BLaER1 treated with 17β-estradiol and CSF1 and Interleukin-3, amounts not matched to agents 10 nM and 100 nM (cell line): ENCODE measurements around the gene CD4.

ENCODE experiments used
- H3K27ac ChIP-seq, 11 experiments: shearing (Covaris generic); formaldehyde crosslinking; 2 replicates each; pipeline ENCODE4 v1.8.1; 2022
- H3K27me3 ChIP-seq, 11 experiments: shearing (Covaris generic); formaldehyde crosslinking; 2 replicates each; pipeline ENCODE4 v1.8.1; 2022
- H3K36me3 ChIP-seq, 11 experiments: shearing (Covaris generic); formaldehyde crosslinking; 2 replicates each; pipeline ENCODE4 v1.8.1; 2022
- H3K4me1 ChIP-seq, 10 experiments: shearing (Covaris generic); formaldehyde crosslinking; 2 replicates each; pipeline ENCODE4 v1.8.1; 2022
- H3K4me2 ChIP-seq, 11 experiments: shearing (Covaris generic); formaldehyde crosslinking; 2 replicates each; pipeline ENCODE4 v1.8.1; 2022
- H3K4me3 ChIP-seq, 10 experiments: shearing (Covaris generic); formaldehyde crosslinking; 2 replicates each; pipeline ENCODE4 v1.8.1; 2022
- H3K9ac ChIP-seq, 11 experiments: shearing (Covaris generic); formaldehyde crosslinking; 2 replicates each; pipeline ENCODE4 v1.8.1; 2022
- H3K9me3 ChIP-seq, 11 experiments: shearing (Covaris generic); formaldehyde crosslinking; replicated peaks in 1 of 11; 2 replicates each; pipeline ENCODE4 v1.8.1; 2022
- H4K20me1 ChIP-seq, 11 experiments: shearing (Covaris generic); formaldehyde crosslinking; 2 replicates each; pipeline ENCODE4 v1.8.1; 2022
- Cebpa-rat ChIP-seq, 11 experiments: shearing (Covaris generic); IDR thresholded peaks; 2 replicates each; pipeline ENCODE4 v1.8.1; 2022

The CD4 gene

GRCh38 chr12:6834873-6835272 is 45.5 kb downstream of the CD4 start:
- Histone ChIP-seq H3K4me3 (no peak overlapping the region), H3K4me2 (no peak overlapping the region), H4K20me1 (peaks cover 0 to 24% (median 7%) of the 10 kb centered on the region in 11 experiments; a peak in 12 of 22 replicates), H3K4me1 (peaks cover 0 to 12% (median 5%) of the 10 kb centered on the region in 10 experiments; a peak in 8 of 20 replicates), H3K9me3 (no peaks in the 10 kb centered on the region), H3K27ac (no peak overlapping the region), H3K36me3 (no peaks in the 10 kb centered on the region), H3K27me3 (peaks cover 35 to 74% (median 53%) of the 10 kb centered on the region in 11 experiments), H3K9ac (no peak overlapping the region)
- TF ChIP-seq Cebpa-rat (IDR thresholded peaks at IDR 0.05), result no peak

- Histone ChIP-seq H3K9me3 (no peaks in the 10 kb centered on the region), H4K20me1 (peaks cover 0 to 5% (median 0%) of the 10 kb centered on the region in 11 experiments; a peak in 4 of 22 replicates), H3K4me3 (no peak overlapping the region), H3K27me3 (peaks cover 15 to 55% (median 33%) of the 10 kb centered on the region in 11 experiments), H3K9ac (no peak overlapping the region), H3K27ac (no peak overlapping the region), H3K36me3 (no peaks in the 10 kb centered on the region), H3K4me1 (peaks cover 0 to 16% (median 9%) of the 10 kb centered on the region in 10 experiments; a peak in 8 of 20 replicates), H3K4me2 (no peak overlapping the region)
- TF ChIP-seq Cebpa-rat (IDR thresholded peaks at IDR 0.05), result no peak
Observed at GRCh38 chr12:6836851-6837250, 47.5 kb downstream of the CD4 start.

GRCh38 chr12:6837370-6838060 is 48.2 kb downstream of the CD4 start:
- H3K4me3 ChIP-seq, result no peak overlapping the region
- H3K9me3 ChIP-seq, result no peaks in the 10 kb centered on the region
- H3K27me3 ChIP-seq, result peaks cover 9 to 48% (median 27%) of the 10 kb centered on the region in 11 experiments
- no peak overlapping the region for H3K27ac ChIP-seq
- H4K20me1 ChIP-seq, result no peaks in the 10 kb centered on the region; a peak in 1 of 22 replicates
- no peak for TF ChIP-seq Cebpa-rat (IDR thresholded peaks at IDR 0.05)
- H3K4me2 ChIP-seq, result no peak overlapping the region
- no peak overlapping the region for H3K9ac ChIP-seq
- H3K36me3 ChIP-seq, result no peaks in the 10 kb centered on the region
- H3K4me1 ChIP-seq, result peaks cover 0 to 16% (median 9%) of the 10 kb centered on the region in 10 experiments; a peak in 8 of 20 replicates

- peaks cover under 1 to 35% (median 13%) of the 10 kb centered on the region in 11 experiments; a peak in 19 of 22 replicates for H3K27me3 ChIP-seq
Observed at GRCh38 chr12:6838854-6839253, 49.5 kb downstream of the CD4 start.

GRCh38 chr12:6839482-6840201 is 50.3 kb downstream of the CD4 start:
- no peaks in the 10 kb centered on the region for H3K36me3 ChIP-seq
- H4K20me1 ChIP-seq, result no peaks in the 10 kb centered on the region; a peak in 1 of 22 replicates
- H3K9ac ChIP-seq, result peak overlapping the region in 2 of 11 experiments; percentile 7 to 14; a peak in 1 of 22 replicates
- H3K9me3 ChIP-seq, result no peaks in the 10 kb centered on the region
- peaks cover 0 to 22% (median 9%) of the 10 kb centered on the region in 10 experiments; a peak in 8 of 20 replicates for H3K4me1 ChIP-seq
- TF ChIP-seq Cebpa-rat (IDR thresholded peaks at IDR 0.05), result no peak
- H3K4me3 ChIP-seq, result no peak overlapping the region
- H3K27me3 ChIP-seq, result peaks cover 0 to 27% (median 5%) of the 10 kb centered on the region in 11 experiments; a peak in 11 of 22 replicates
- H3K4me2 ChIP-seq, result peak overlapping the region in 8 of 11 experiments; percentile 9 to 55 (median 47); a peak in 12 of 22 replicates
- H3K27ac ChIP-seq, result no peak overlapping the region

More at GRCh38 chr12:6838854-6839253, 49.5 kb downstream of the CD4 start:
- Histone ChIP-seq H3K9me3 (no peaks in the 10 kb centered on the region), H3K27ac (no peak overlapping the region), H3K4me3 (no peak overlapping the region), H4K20me1 (no peaks in the 10 kb centered on the region; a peak in 1 of 22 replicates), H3K4me1 (peaks cover 0 to 22% (median 9%) of the 10 kb centered on the region in 10 experiments; a peak in 8 of 20 replicates), H3K36me3 (no peaks in the 10 kb centered on the region), H3K4me2 (no peak overlapping the region), H3K9ac (no peak overlapping the region)
- TF ChIP-seq Cebpa-rat (IDR thresholded peaks at IDR 0.05), result no peak

GRCh38 chr12:6840330-6840729 is 51.0 kb downstream of the CD4 start:
- no peaks in the 10 kb centered on the region for H3K9me3 ChIP-seq
- peak overlapping the region in 2 of 11 experiments; percentile 7 to 14; a peak in 1 of 22 replicates for H3K9ac ChIP-seq
- H3K4me2 ChIP-seq, result peak overlapping the region in 5 of 11 experiments; percentile 34 to 55 (median 51); a peak in 6 of 22 replicates
- H3K4me3 ChIP-seq, result no peak overlapping the region
- H3K4me1 ChIP-seq, result peaks cover 0 to 22% (median 9%) of the 10 kb centered on the region in 10 experiments; a peak in 8 of 20 replicates
- H3K27ac ChIP-seq, result no peak overlapping the region
- no peaks in the 10 kb centered on the region; a peak in 3 of 22 replicates for H4K20me1 ChIP-seq
- TF ChIP-seq Cebpa-rat (IDR thresholded peaks at IDR 0.05), result no peak
- H3K36me3 ChIP-seq, result peaks cover 0 to 4% (median 0%) of the 10 kb centered on the region in 11 experiments; a peak in 3 of 22 replicates
- H3K27me3 ChIP-seq, result peaks cover 0 to 22% (median 0%) of the 10 kb centered on the region in 11 experiments; a peak in 4 of 22 replicates

- Histone ChIP-seq H3K9me3 (no peaks in the 10 kb centered on the region), H3K36me3 (peaks cover 0 to 9% (median 2%) of the 10 kb centered on the region in 11 experiments; a peak in 8 of 22 replicates), H3K27ac (no peak within 1 kb of the TSS), H3K9ac (peak within 1 kb of the TSS in 2 of 11 experiments; percentile 7 to 14; a peak in 1 of 22 replicates), H3K27me3 (peaks cover 0 to 22% (median 0%) of the 10 kb centered on the region in 11 experiments; a peak in 4 of 22 replicates), H3K4me2 (peak within 1 kb of the TSS in 8 of 11 experiments; percentile 9 to 55 (median 47); a peak in 12 of 22 replicates), H4K20me1 (peaks cover 0 to under 1% (median 0%) of the 10 kb centered on the region in 11 experiments; a peak in 3 of 22 replicates), H3K4me3 (no peak within 1 kb of the TSS), H3K4me1 (peaks cover under 1 to 19% (median 9%) of the 10 kb centered on the region in 10 experiments; a peak in 11 of 20 replicates)
- TF ChIP-seq Cebpa-rat (IDR thresholded peaks at IDR 0.05), result no peak
Observed at GRCh38 chr12:6840761-6841515, 51.6 kb downstream of the CD4 start, which contains the start of gene GNB3. Gene GNB3, plus strand, starts transcription at chr12:6840925. Its CDS starts 363 bp downstream, at chr12:6841288.

GRCh38 chr12:6842075-6842474 is 52.7 kb downstream of the CD4 start:
- H3K4me3 ChIP-seq, result no peak overlapping the region
- H3K27me3 ChIP-seq, result peaks cover 0 to 22% (median 0%) of the 10 kb centered on the region in 11 experiments; a peak in 3 of 22 replicates
- H3K27ac ChIP-seq, result no peak overlapping the region
- no peak for TF ChIP-seq Cebpa-rat (IDR thresholded peaks at IDR 0.05)
- H3K9me3 ChIP-seq, result no peaks in the 10 kb centered on the region
- H3K4me2 ChIP-seq, result no peak overlapping the region
- H3K36me3 ChIP-seq, result peaks cover 0 to 20% (median 13%) of the 10 kb centered on the region in 11 experiments; a peak in 13 of 22 replicates
- peaks cover 8 to 22% (median 12%) of the 10 kb centered on the region in 10 experiments; a peak in 16 of 20 replicates for H3K4me1 ChIP-seq
- H3K9ac ChIP-seq, result no peak overlapping the region
- H4K20me1 ChIP-seq, result peaks cover 0 to 8% (median 0%) of the 10 kb centered on the region in 11 experiments; a peak in 6 of 22 replicates
